H1 (cell line): ENCODE results near the gene NELL2.

Source experiments
- EP300 ChIP-seq, 2 experiments: IDR thresholded peaks; 1 replicate in 1 of 2; 2 replicates in 1 of 2; pipeline ENCODE4 v1.6.1; 2011 to 2012; ENCODE audit warnings: low read depth in 2 of 2, low read length in 2 of 2, mild to moderate bottlenecking in 2 of 2, borderline replicate concordance in 1 of 2, inconsistent platforms in 1 of 2, moderate library complexity in 1 of 2
- FOSL1 ChIP-seq: IDR thresholded peaks from 2 replicates; pipeline ENCODE4 v1.6.1; 2011; ENCODE audit warnings: mild to moderate bottlenecking, low read depth, low read length, moderate library complexity; ENCODE audit not compliant: insufficient read depth
- MAX ChIP-seq: IDR thresholded peaks from 2 replicates; pipeline ENCODE4 v1.6.1; 2012; ENCODE audit warnings: inconsistent platforms
- PHF8 ChIP-seq: fragments of 200-600 bp; sonication (generic); conservative IDR thresholded peaks from 2 replicates; pipeline ENCODE4 v1.7.1; 2012; ENCODE audit warnings: low read depth, mild to moderate bottlenecking, inconsistent platforms, low read length, moderate library complexity
- POLR2A ChIP-seq, 2 experiments: IDR thresholded peaks; 1 replicate in 1 of 2; 2 replicates in 1 of 2; pipeline ENCODE4 v1.6.1; 2011; ENCODE audit warnings: low read depth in 2 of 2, low read length in 2 of 2, mild to moderate bottlenecking in 2 of 2; ENCODE audit errors: control extremely low read depth in 1 of 2
- POLR2AphosphoS5 ChIP-seq: IDR thresholded peaks from 2 replicates; pipeline ENCODE4 v1.6.1; 2011; ENCODE audit warnings: low read depth, low read length
- RAD21 ChIP-seq, 2 experiments: IDR thresholded peaks in 1 of 2; conservative IDR thresholded peaks in 1 of 2; 2 replicates each; pipeline ENCODE4 v1.6.1; 2011; ENCODE audit warnings: low read depth in 2 of 2, low read length in 2 of 2, improper control_type of control experiment in 1 of 2, inconsistent platforms in 1 of 2, mild to moderate bottlenecking in 1 of 2, moderate library complexity in 1 of 2
- RXRA ChIP-seq: IDR thresholded peaks from 2 replicates; pipeline ENCODE4 v1.6.1; 2011; ENCODE audit warnings: low read depth, mild to moderate bottlenecking, low read length, moderate library complexity; ENCODE audit not compliant: insufficient read depth
- TAF1 ChIP-seq: IDR thresholded peaks from 2 replicates; pipeline ENCODE4 v1.6.1; 2011; ENCODE audit warnings: mild to moderate bottlenecking, low read depth, low read length
- TF ChIP-seq, protein P1 (sequence below), 3 experiments: IDR thresholded peaks; 1 replicate in 2 of 3; 2 replicates in 1 of 3; pipeline versions ENCODE4 v1.5.1 to v1.6.1; 2011; ENCODE audit warnings: low read length in 3 of 3, mild to moderate bottlenecking in 3 of 3, inconsistent platforms in 2 of 3, low read depth in 1 of 3, moderate library complexity in 1 of 3; ENCODE audit not compliant: insufficient read depth in 1 of 3; ENCODE audit errors: control extremely low read depth in 1 of 3

GRCh38 chr12:44655846-44656245 is 220.3 kb downstream of the NELL2 start:
- TF ChIP-seq PHF8 (no peak), MAX (no peak), TAF1 (no peak), EP300 (IDR thresholded peaks at IDR 0.05; ENCODE audit: borderline replicate concordance in 1 of 2, low read depth in 2 of 2, low read length in 2 of 2) (no peak), FOSL1 (no peak), RXRA (no peak), POLR2AphosphoS5 (no peak), POLR2A (IDR thresholded peaks at IDR 0.05; ENCODE audit: control extremely low read depth in 1 of 2, low read depth in 2 of 2, low read length in 2 of 2) (no peak), RAD21 (IDR thresholded peaks at IDR 0.05 in 1 of 2, conservative IDR thresholded peaks at IDR 0.05 in 1 of 2; ENCODE audit: low read depth in 2 of 2, low read length in 2 of 2) (no peak)
- TF ChIP-seq, protein P1, sequence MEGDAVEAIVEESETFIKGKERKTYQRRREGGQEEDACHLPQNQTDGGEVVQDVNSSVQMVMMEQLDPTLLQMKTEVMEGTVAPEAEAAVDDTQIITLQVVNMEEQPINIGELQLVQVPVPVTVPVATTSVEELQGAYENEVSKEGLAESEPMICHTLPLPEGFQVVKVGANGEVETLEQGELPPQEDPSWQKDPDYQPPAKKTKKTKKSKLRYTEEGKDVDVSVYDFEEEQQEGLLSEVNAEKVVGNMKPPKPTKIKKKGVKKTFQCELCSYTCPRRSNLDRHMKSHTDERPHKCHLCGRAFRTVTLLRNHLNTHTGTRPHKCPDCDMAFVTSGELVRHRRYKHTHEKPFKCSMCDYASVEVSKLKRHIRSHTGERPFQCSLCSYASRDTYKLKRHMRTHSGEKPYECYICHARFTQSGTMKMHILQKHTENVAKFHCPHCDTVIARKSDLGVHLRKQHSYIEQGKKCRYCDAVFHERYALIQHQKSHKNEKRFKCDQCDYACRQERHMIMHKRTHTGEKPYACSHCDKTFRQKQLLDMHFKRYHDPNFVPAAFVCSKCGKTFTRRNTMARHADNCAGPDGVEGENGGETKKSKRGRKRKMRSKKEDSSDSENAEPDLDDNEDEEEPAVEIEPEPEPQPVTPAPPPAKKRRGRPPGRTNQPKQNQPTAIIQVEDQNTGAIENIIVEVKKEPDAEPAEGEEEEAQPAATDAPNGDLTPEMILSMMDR (IDR thresholded peaks at IDR 0.05; ENCODE audit: control extremely low read depth in 1 of 3, insufficient read depth in 1 of 3, low read depth in 1 of 3, low read length in 3 of 3) = no peak
